NT2/D1 (cell line): ENCODE results near the gene SLC5A4.
"Not testable (repeated sequence)": the region's sequence is repeated elsewhere in the genome, so short reads cannot be mapped to it uniquely, and the experiment has no call there.

Experiments used
- YY1 ChIP-seq: IDR thresholded peaks from 2 replicates; pipeline ENCODE4 v1.6.1; 2011; ENCODE audit not compliant: insufficient read length, insufficient read depth
- ZNF274 ChIP-seq: IDR thresholded peaks from 2 replicates; pipeline ENCODE4 v1.6.1; 2011; ENCODE audit warnings: mild to moderate bottlenecking, low read depth, low read length

GRCh38 chr22:32193346-32193745 is 61.8 kb downstream of the SLC5A4 start:
- TF ChIP-seq YY1, ZNF274: not testable (repeated sequence)
